Mesenchymal stem cell (in vitro differentiated cells and primary cell): ENCODE measurements around the gene THRAP3.

Source experiments
- DNase-seq: peaks from one replicate; pipeline ENCODE4 v3.0.0-alpha.2; 2013
- H2AFZ ChIP-seq: one replicate; pipeline ENCODE4 v1.6.1; 2013; ENCODE audit warnings: low read depth, mild to moderate bottlenecking, control low read depth, inconsistent platforms, low read length, moderate library complexity
- H2AK5ac ChIP-seq: 2 replicates; pipeline ENCODE4 v1.6.1; 2013; ENCODE audit warnings: low read length, moderate library complexity, mild to moderate bottlenecking, inconsistent platforms; ENCODE audit not compliant: severe bottlenecking
- H2BK120ac ChIP-seq: one replicate; pipeline ENCODE4 v1.6.1; 2013; ENCODE audit warnings: low read depth, mild to moderate bottlenecking, inconsistent platforms, low read length, moderate library complexity
- H2BK12ac ChIP-seq, 2 experiments: one replicate each; pipeline ENCODE4 v1.6.1; 2013; ENCODE audit warnings: inconsistent platforms in 2 of 2, low read length in 2 of 2, mild to moderate bottlenecking in 2 of 2, moderate library complexity in 2 of 2, control low read depth in 1 of 2
- H2BK15ac ChIP-seq: one replicate; pipeline ENCODE4 v1.6.1; 2013; ENCODE audit warnings: mild to moderate bottlenecking, low read depth, inconsistent platforms; ENCODE audit not compliant: poor library complexity, severe bottlenecking
- H2BK5ac ChIP-seq: 2 replicates; pipeline ENCODE4 v1.6.1; 2013; ENCODE audit warnings: low read depth, mild to moderate bottlenecking, low read length, control low read depth, inconsistent platforms; ENCODE audit not compliant: poor library complexity, severe bottlenecking
- H3K14ac ChIP-seq, 2 experiments: one replicate each; pipeline ENCODE4 v1.6.1; 2013; ENCODE audit warnings: inconsistent platforms in 2 of 2, low read length in 2 of 2, control low read depth in 1 of 2, mild to moderate bottlenecking in 1 of 2, moderate library complexity in 1 of 2
- H3K18ac ChIP-seq, 2 experiments: one replicate each; pipeline ENCODE4 v1.6.1; 2013; ENCODE audit warnings: inconsistent platforms in 2 of 2, low read length in 2 of 2, control low read depth in 1 of 2, low read depth in 1 of 2, mild to moderate bottlenecking in 1 of 2
- H3K23ac ChIP-seq, 2 experiments: one replicate each; pipeline ENCODE4 v1.6.1; 2013; ENCODE audit warnings: inconsistent platforms in 2 of 2, low read length in 2 of 2, mild to moderate bottlenecking in 2 of 2, moderate library complexity in 2 of 2, control low read depth in 1 of 2
- H3K27ac ChIP-seq: 2 replicates; pipeline ENCODE4 v1.5.1; 2013; ENCODE audit warnings: mild to moderate bottlenecking, moderate library complexity, low read length, control low read depth, inconsistent platforms; ENCODE audit not compliant: poor library complexity, severe bottlenecking
- H3K27me3 ChIP-seq, 2 experiments: 2 replicates each; pipeline versions ENCODE4 v1.6.1 to v1.7.0; 2013; ENCODE audit warnings: low read length in 2 of 2, mild to moderate bottlenecking in 2 of 2, moderate library complexity in 2 of 2, control low read depth in 1 of 2, inconsistent platforms in 1 of 2; ENCODE audit not compliant: control insufficient read depth in 1 of 2, insufficient read depth in 1 of 2
- H3K36me3 ChIP-seq, 2 experiments: 2 replicates each; pipeline versions ENCODE4 v1.6.1 to v1.7.0; 2013; ENCODE audit warnings: low read length in 2 of 2, control low read depth in 1 of 2, inconsistent platforms in 1 of 2, low read depth in 1 of 2, mild to moderate bottlenecking in 1 of 2; ENCODE audit not compliant: insufficient read depth in 2 of 2, control insufficient read depth in 1 of 2
- H3K4ac ChIP-seq, 2 experiments: one replicate each; pipeline ENCODE4 v1.6.1; 2013; ENCODE audit warnings: inconsistent platforms in 2 of 2, low read length in 2 of 2, mild to moderate bottlenecking in 2 of 2, moderate library complexity in 2 of 2, control low read depth in 1 of 2, low read depth in 1 of 2
- H3K4me1 ChIP-seq: 2 replicates; pipeline ENCODE4 v1.6.1; 2013; ENCODE audit warnings: low read depth, low read length, control low read depth; ENCODE audit not compliant: control insufficient read depth, insufficient read depth
- H3K4me2 ChIP-seq: 2 replicates; pipeline ENCODE4 v1.6.1; 2013; ENCODE audit warnings: low read length, mild to moderate bottlenecking, inconsistent platforms; ENCODE audit not compliant: poor library complexity, severe bottlenecking
- H3K4me3 ChIP-seq, 2 experiments: 2 replicates each; pipeline versions ENCODE4 v1.5.1 to v1.7.0; 2013; ENCODE audit warnings: low read length in 2 of 2, mild to moderate bottlenecking in 2 of 2, control low read depth in 1 of 2, low read depth in 1 of 2; ENCODE audit not compliant: insufficient read depth in 1 of 2
- H3K79me1 ChIP-seq: replicated peaks from 2 replicates; pipeline ENCODE4 v1.6.1; 2013; ENCODE audit warnings: mild to moderate bottlenecking, control low read depth, low read length, inconsistent platforms; ENCODE audit not compliant: poor library complexity, severe bottlenecking
- H3K9ac ChIP-seq: 2 replicates; pipeline ENCODE4 v1.7.0; 2013; ENCODE audit warnings: mild to moderate bottlenecking, low read length, moderate library complexity
- H3K9me3 ChIP-seq: 2 replicates; pipeline ENCODE4 v1.7.0; 2013; ENCODE audit warnings: mild to moderate bottlenecking, low read length; ENCODE audit not compliant: control insufficient read depth
- H4K8ac ChIP-seq: one replicate; pipeline ENCODE4 v1.6.1; 2013; ENCODE audit warnings: inconsistent platforms, mild to moderate bottlenecking, low read length, moderate library complexity
- H4K91ac ChIP-seq: one replicate; pipeline ENCODE4 v1.6.1; 2013; ENCODE audit warnings: mild to moderate bottlenecking, low read length, inconsistent platforms
- WGBS: methylation state at CpG from one replicate; pipeline ENCODE4 v1.1.7; 2013; ENCODE audit warnings: mixed read lengths; 5-methylcytosine and 5-hydroxymethylcytosine counted together

Gene THRAP3

GRCh38 chr1:36179220-36179600, 45.0 kb upstream of the THRAP3 start:
- Histone ChIP-seq H3K4me2 (no peak overlapping the region), H3K23ac (no peak overlapping the region), H3K4ac (no peak overlapping the region), H3K27ac (no peak overlapping the region), H3K79me1 (peaks cover 22% of the 10 kb centered on the region), H4K91ac (no peak overlapping the region), H4K8ac (no peak overlapping the region), H3K36me3 (peaks cover 82 to 86% of the 10 kb centered on the region in 2 experiments), H3K18ac (no peak overlapping the region), H3K9me3 (no peaks in the 10 kb centered on the region), H3K4me1 (peaks cover 11% of the 10 kb centered on the region), H3K9ac (no peak overlapping the region), H3K14ac (no peak overlapping the region), H2AFZ (no peak overlapping the region), H2AK5ac (no peak overlapping the region), H2BK15ac (no peak overlapping the region), H3K27me3 (no peaks in the 10 kb centered on the region), H3K4me3 (no peak overlapping the region), H2BK12ac (peak overlapping the region in 1 of 2 experiments; percentile 7), H2BK120ac (no peak overlapping the region), H2BK5ac (no peak overlapping the region)
- WGBS: 89% methylated on average over 19 of the region's 19 CpGs
- DNase-seq: no peak

GRCh38 chr1:36182734-36183133, 41.5 kb upstream of the THRAP3 start:
- peaks cover 50 to 51% of the 10 kb centered on the region in 2 experiments for H3K36me3 ChIP-seq
- no peak for DNase-seq
- no peak overlapping the region for H2BK12ac ChIP-seq
- no peak overlapping the region for H2BK5ac ChIP-seq
- H3K27me3 ChIP-seq: no peaks in the 10 kb centered on the region
- H3K4ac ChIP-seq: no peak overlapping the region
- H2BK15ac ChIP-seq: no peak overlapping the region
- H3K9ac ChIP-seq: peak overlapping the region; percentile 7
- H3K4me2 ChIP-seq: no peak overlapping the region
- H3K9me3 ChIP-seq: no peaks in the 10 kb centered on the region
- no peak overlapping the region for H2BK120ac ChIP-seq
- H3K4me1 ChIP-seq: peaks cover 3% of the 10 kb centered on the region
- H3K27ac ChIP-seq: no peak overlapping the region
- 89% methylated on average over 1 of the region's 2 CpGs for WGBS
- no peak overlapping the region for H3K14ac ChIP-seq
- H3K4me3 ChIP-seq: no peak overlapping the region
- no peak overlapping the region for H3K18ac ChIP-seq
- no peak overlapping the region for H4K8ac ChIP-seq
- no peak overlapping the region for H2AFZ ChIP-seq
- H3K23ac ChIP-seq: no peak overlapping the region
- no peak overlapping the region for H4K91ac ChIP-seq
- no peak overlapping the region for H2AK5ac ChIP-seq
- peaks cover 22% of the 10 kb centered on the region for H3K79me1 ChIP-seq

- H4K91ac ChIP-seq: no peak overlapping the region
Measured at GRCh38 chr1:36183309-36183856, 40.9 kb upstream of the THRAP3 start.

GRCh38 chr1:36187800-36188593, 36.2 kb upstream of the THRAP3 start:
- Histone ChIP-seq H2AFZ (peak overlapping the region; percentile 21), H2BK5ac (no peak overlapping the region), H3K4me3 (no peak overlapping the region), H3K18ac (peak overlapping the region; percentile 2 to 71), H2BK12ac (peak overlapping the region in 1 of 2 experiments; percentile 23), H2BK15ac (peak overlapping the region; percentile 9), H3K14ac (peak overlapping the region in 1 of 2 experiments; percentile 55), H3K4me1 (peaks cover 5% of the 10 kb centered on the region), H3K9ac (peak overlapping the region; percentile 82), H3K9me3 (no peaks in the 10 kb centered on the region), H4K8ac (peak overlapping the region; percentile 14), H4K91ac (peak overlapping the region; percentile 90), H3K27me3 (no peaks in the 10 kb centered on the region), H2BK120ac (peak overlapping the region; percentile 57), H3K27ac (peak overlapping the region; percentile 82), H3K4me2 (no peak overlapping the region), H2AK5ac (no peak overlapping the region), H3K36me3 (peaks cover under 1 to 4% of the 10 kb centered on the region in 2 experiments), H3K23ac (no peak overlapping the region), H3K4ac (peak overlapping the region; percentile 63 to 66), H3K79me1 (peaks cover 2% of the 10 kb centered on the region)
- peak; percentile 93 for DNase-seq
- WGBS: 2% methylated on average over 9 of the region's 9 CpGs

More at GRCh38 chr1:36183309-36183856, 40.9 kb upstream of the THRAP3 start:
- no peak overlapping the region for H2BK5ac ChIP-seq
- WGBS: 97% methylated on average over 2 of the region's 2 CpGs
- no peak overlapping the region for H2BK15ac ChIP-seq
- DNase-seq: no peak
- no peak overlapping the region for H3K4me3 ChIP-seq
- peaks cover 44 to 45% of the 10 kb centered on the region in 2 experiments for H3K36me3 ChIP-seq
- no peak overlapping the region for H4K8ac ChIP-seq
- no peak overlapping the region for H2BK120ac ChIP-seq
- no peak overlapping the region for H3K18ac ChIP-seq
- no peak overlapping the region for H3K4me2 ChIP-seq
- H3K23ac ChIP-seq: no peak overlapping the region
- H2AK5ac ChIP-seq: no peak overlapping the region
- no peak overlapping the region for H2AFZ ChIP-seq
- peak overlapping the region; percentile 7 for H3K9ac ChIP-seq
- no peak overlapping the region for H3K4ac ChIP-seq
- H3K9me3 ChIP-seq: no peaks in the 10 kb centered on the region
- no peak overlapping the region for H3K27ac ChIP-seq
- H3K4me1 ChIP-seq: peaks cover 5% of the 10 kb centered on the region
- H3K79me1 ChIP-seq: peaks cover 20% of the 10 kb centered on the region
- H3K27me3 ChIP-seq: no peaks in the 10 kb centered on the region
- H3K14ac ChIP-seq: no peak overlapping the region
- H2BK12ac ChIP-seq: no peak overlapping the region
